GM23338 (cell line): ENCODE data around the gene GATA5. TPM values are rescaled to one million over a fixed set of nuclear protein-coding genes. Genes with fewer than 3 reads are reported as not detected.

Experiments
- ATAC-seq: fragments of 200-7000 bp; cut with Tn5 transposase; 3 replicates; pipeline ENCODE4 v1.9.1; 2020
- DNase-seq: peaks from one replicate; pipeline ENCODE4 v3.0.0-alpha.2; 2015; ENCODE audit warnings: low spot score
- H2AFZ ChIP-seq: fragments of 200-600 bp; sonication (generic); 2 replicates; pipeline ENCODE4 v1.8.0; 2016; ENCODE audit warnings: antibody characterized with exemption, mild to moderate bottlenecking, moderate library complexity
- H3F3A ChIP-seq: fragments of 200-600 bp; sonication (generic); replicated peaks from 2 replicates; pipeline ENCODE4 v1.8.0; 2017; ENCODE audit warnings: antibody characterized with exemption, mixed run types, low read depth
- H3K27ac ChIP-seq: fragments of 200-600 bp; sonication (generic); 2 replicates; pipeline ENCODE4 v1.6.1; 2016; ENCODE audit warnings: low read depth
- H3K27me3 ChIP-seq: fragments of 200-600 bp; sonication (generic); 2 replicates; pipeline ENCODE4 v1.8.0; 2016; ENCODE audit warnings: mild to moderate bottlenecking, mixed run types, moderate library complexity; ENCODE audit not compliant: insufficient read depth
- H3K36me3 ChIP-seq: fragments of 200-600 bp; sonication (generic); 2 replicates; pipeline ENCODE4 v1.8.0; 2016; ENCODE audit warnings: mild to moderate bottlenecking; ENCODE audit not compliant: insufficient read depth
- H3K4me1 ChIP-seq: fragments of 200-600 bp; sonication (generic); 2 replicates; pipeline ENCODE4 v1.8.0; 2016; ENCODE audit warnings: mild to moderate bottlenecking, moderate library complexity; ENCODE audit not compliant: insufficient read depth
- H3K4me2 ChIP-seq: fragments of 200-600 bp; sonication (generic); 2 replicates; pipeline ENCODE4 v1.7.1; 2017; ENCODE audit warnings: mixed run types
- H3K4me3 ChIP-seq: fragments of 200-600 bp; sonication (generic); 2 replicates; pipeline ENCODE4 v1.6.1; 2016; ENCODE audit warnings: mixed run types
- H3K79me2 ChIP-seq: fragments of 200-600 bp; sonication (generic); replicated peaks from 2 replicates; pipeline ENCODE4 v1.8.0; 2017; ENCODE audit warnings: mild to moderate bottlenecking; ENCODE audit not compliant: insufficient read depth
- H3K9me2 ChIP-seq: fragments of 200-600 bp; sonication (generic); 2 replicates; pipeline ENCODE4 v1.8.0; 2017; ENCODE audit not compliant: insufficient read depth
- H4K20me1 ChIP-seq: fragments of 200-600 bp; sonication (generic); replicated peaks from 2 replicates; pipeline ENCODE4 v1.8.0; 2017; ENCODE audit warnings: mild to moderate bottlenecking; ENCODE audit not compliant: insufficient read depth
- H3K27ac Mint-ChIP-seq: 2 replicates; pipeline ENCODE4 v1.8.0; 2020; ENCODE audit warnings: inconsistent platforms, mild to moderate bottlenecking, moderate library complexity, mixed read lengths
- H3K27me3 Mint-ChIP-seq: 3 replicates; pipeline ENCODE4 v1.8.0; 2022; ENCODE audit warnings: low read depth, mild to moderate bottlenecking, moderate library complexity, mixed read lengths, inconsistent platforms; ENCODE audit not compliant: insufficient read depth, poor library complexity
- H3K36me3 Mint-ChIP-seq: 3 replicates; pipeline ENCODE4 v1.8.0; 2021; ENCODE audit warnings: low read depth, mild to moderate bottlenecking, inconsistent platforms, moderate library complexity, mixed read lengths
- H3K4me1 Mint-ChIP-seq: 3 replicates; pipeline ENCODE4 v1.8.0; 2020; ENCODE audit warnings: mild to moderate bottlenecking, inconsistent platforms, mixed read lengths
- H3K4me3 Mint-ChIP-seq: 3 replicates; pipeline ENCODE4 v1.8.0; 2021; ENCODE audit warnings: moderate library complexity, mild to moderate bottlenecking, inconsistent platforms, mixed read lengths
- H3K9me3 Mint-ChIP-seq: 3 replicates; pipeline ENCODE4 v1.8.0; 2020; ENCODE audit warnings: moderate library complexity, mild to moderate bottlenecking, inconsistent platforms, mixed read lengths
- CREB1 ChIP-seq: fragments of 250-450 bp; sonication (Bioruptor Pico); IDR thresholded peaks from 2 replicates; pipeline ENCODE4 v1.5.0; 2020; ENCODE audit warnings: low read depth, mild to moderate bottlenecking, moderate library complexity
- CTCF ChIP-seq, 2 experiments: fragments of 200-600 bp in 1 of 2; sonication (generic) in 1 of 2; conservative IDR thresholded peaks; 2 replicates each; pipeline versions ENCODE4 v1.5.1 to v1.6.1; 2016 to 2017; ENCODE audit warnings: antibody characterized with exemption in 2 of 2, low read depth in 2 of 2, mild to moderate bottlenecking in 2 of 2, moderate library complexity in 1 of 2
- EZH2phosphoT487 ChIP-seq: fragments of 200-600 bp; sonication (generic); IDR thresholded peaks from one replicate; pipeline ENCODE4 v1.8.1; 2018; ENCODE audit warnings: antibody characterized with exemption; ENCODE audit not compliant: unreplicated experiment
- JUNB ChIP-seq: IDR thresholded peaks from one replicate; pipeline ENCODE4 v1.6.1; 2016; ENCODE audit warnings: antibody characterized with exemption; ENCODE audit not compliant: unreplicated experiment
- REST ChIP-seq: IDR thresholded peaks from one replicate; pipeline ENCODE4 v1.6.1; 2018; ENCODE audit warnings: antibody characterized with exemption; ENCODE audit not compliant: unreplicated experiment
- polyA plus RNA-seq: library from polyadenylated mRNA; unstranded; fragments of >200 nt; fragmentation: Nextera tagmentation; extraction: Ambion mirVana; gene quantifications from 2 replicates; pipeline ENCODE4 v1.2.1, GENCODE V29; 2016
- total RNA-seq: library from RNA; depleted of rRNA; stranded (reverse); fragments of >200 nt; shearing (Covaris generic); gene quantifications from 2 replicates; pipeline ENCODE4 v1.2.3, GENCODE V29; 2014

GATA5 gene
- total and polyA plus RNA-seq, 2 experiments from 2014 or later: 0.60 to 0.73 TPM

- H3K36me3 Mint-ChIP-seq: no peaks in the 10 kb centered on the region; the same call in 2 of the 3 replicates
- H3K4me3 Mint-ChIP-seq: no peak overlapping the region; the same call in 2 of the 3 replicates
- no peaks in the 10 kb centered on the region for H4K20me1 ChIP-seq
- H3K9me2 ChIP-seq: no peaks in the 10 kb centered on the region
- ATAC-seq (peak; percentile 88), DNase-seq (peak; percentile 87)
- H3K9me3 Mint-ChIP-seq: peaks cover 3% of the 10 kb centered on the region; the same call in 2 of the 3 replicates
- H2AFZ ChIP-seq: no peak overlapping the region; the same call in 1 of the 2 replicates
- H3K4me2 ChIP-seq: 0 out of 2 replicates have a peak overlapping the region, but pooled peaks have one; percentile 43
- TF ChIP-seq CTCF (conservative IDR thresholded peaks at IDR 0.05; ENCODE audit: low read depth in 2 of 2): peak; percentile 47 to 76
- no peak for TF ChIP-seq EZH2phosphoT487
- H3K36me3 ChIP-seq: no peaks in the 10 kb centered on the region
- H3K79me2 ChIP-seq: no peaks in the 10 kb centered on the region
- H3K27ac ChIP-seq: no peak overlapping the region
- H3F3A ChIP-seq: peaks cover 5% of the 10 kb centered on the region; the same call in 1 of the 2 replicates
- no peak overlapping the region for H3K27ac Mint-ChIP-seq
- H3K4me3 ChIP-seq: no peak overlapping the region
- H3K27me3 Mint-ChIP-seq: peaks cover 16% of the 10 kb centered on the region
- peaks cover 5% of the 10 kb centered on the region; the same call in 1 of the 2 replicates for H3K4me1 ChIP-seq
- H3K4me1 Mint-ChIP-seq: peaks cover 4% of the 10 kb centered on the region
- H3K27me3 ChIP-seq: no peaks in the 10 kb centered on the region
These were observed 20.9 kb upstream of the GATA5 start for GRCh38 chr20:62496568-62497218.

GRCh38 chr20:62495749-62496567 is 20.2 kb upstream of the GATA5 start:
- Histone ChIP-seq H3K4me1 (peaks cover 5% of the 10 kb centered on the region; the same call in 1 of the 2 replicates), H3K79me2 (no peaks in the 10 kb centered on the region), H4K20me1 (no peaks in the 10 kb centered on the region), H3F3A (peaks cover 5% of the 10 kb centered on the region; the same call in 1 of the 2 replicates), H3K27ac (no peak overlapping the region), H3K4me3 (no peak overlapping the region), H3K4me2 (no peak overlapping the region), H2AFZ (0 out of 2 replicates have a peak overlapping the region, but pooled peaks have one; percentile 52), H3K9me2 (no peaks in the 10 kb centered on the region), H3K36me3 (no peaks in the 10 kb centered on the region), H3K27me3 (no peaks in the 10 kb centered on the region)
- peaks cover 4% of the 10 kb centered on the region for H3K4me1 Mint-ChIP-seq
- H3K27me3 Mint-ChIP-seq: peaks cover 13% of the 10 kb centered on the region
- DNase-seq (no peak), ATAC-seq (peak; percentile 26)
- no peak overlapping the region for H3K4me3 Mint-ChIP-seq
- H3K9me3 Mint-ChIP-seq: peaks cover 5% of the 10 kb centered on the region; the same call in 2 of the 3 replicates
- no peaks in the 10 kb centered on the region; the same call in 2 of the 3 replicates for H3K36me3 Mint-ChIP-seq
- no peak overlapping the region for H3K27ac Mint-ChIP-seq
- TF ChIP-seq CREB1 (CRISPR knock-in tag) (no peak), REST (no peak), JUNB (no peak), CTCF (conservative IDR thresholded peaks at IDR 0.05; ENCODE audit: low read depth in 2 of 2) (no peak)
